Neural progenitor cell (in vitro differentiated cells): ENCODE data around the gene SLC12A7.

Experiments
- EZH2 ChIP-seq: fragments of 200-600 bp; sonication (generic); IDR thresholded peaks from 2 replicates; pipeline ENCODE4 v1.6.1; 2017; ENCODE audit warnings: antibody characterized with exemption, mild to moderate bottlenecking, moderate library complexity
- EZH2phosphoT487 ChIP-seq: fragments of 200-600 bp; sonication (generic); IDR thresholded peaks from 2 replicates; pipeline ENCODE4 v1.6.1; 2017; ENCODE audit warnings: antibody characterized with exemption
- TF ChIP-seq, protein P1 (sequence below): fragments of 200-600 bp; sonication (generic); IDR thresholded peaks from 2 replicates; pipeline ENCODE4 v1.5.1; 2017; ENCODE audit warnings: antibody characterized with exemption, mild to moderate bottlenecking

GRCh38 chr5:1130218-1130946, 18.5 kb upstream of the SLC12A7 start:
- TF ChIP-seq, protein P1, sequence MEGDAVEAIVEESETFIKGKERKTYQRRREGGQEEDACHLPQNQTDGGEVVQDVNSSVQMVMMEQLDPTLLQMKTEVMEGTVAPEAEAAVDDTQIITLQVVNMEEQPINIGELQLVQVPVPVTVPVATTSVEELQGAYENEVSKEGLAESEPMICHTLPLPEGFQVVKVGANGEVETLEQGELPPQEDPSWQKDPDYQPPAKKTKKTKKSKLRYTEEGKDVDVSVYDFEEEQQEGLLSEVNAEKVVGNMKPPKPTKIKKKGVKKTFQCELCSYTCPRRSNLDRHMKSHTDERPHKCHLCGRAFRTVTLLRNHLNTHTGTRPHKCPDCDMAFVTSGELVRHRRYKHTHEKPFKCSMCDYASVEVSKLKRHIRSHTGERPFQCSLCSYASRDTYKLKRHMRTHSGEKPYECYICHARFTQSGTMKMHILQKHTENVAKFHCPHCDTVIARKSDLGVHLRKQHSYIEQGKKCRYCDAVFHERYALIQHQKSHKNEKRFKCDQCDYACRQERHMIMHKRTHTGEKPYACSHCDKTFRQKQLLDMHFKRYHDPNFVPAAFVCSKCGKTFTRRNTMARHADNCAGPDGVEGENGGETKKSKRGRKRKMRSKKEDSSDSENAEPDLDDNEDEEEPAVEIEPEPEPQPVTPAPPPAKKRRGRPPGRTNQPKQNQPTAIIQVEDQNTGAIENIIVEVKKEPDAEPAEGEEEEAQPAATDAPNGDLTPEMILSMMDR: no peak
- TF ChIP-seq EZH2 (no peak), EZH2phosphoT487 (no peak)
